GM18868 (cell line): ENCODE results near the gene GEMIN5.
"Not testable (repeated sequence)": the region's sequence is repeated elsewhere in the genome, so short reads cannot be mapped to it uniquely, and the experiment has no call there.

Experiments used
- ATAC-seq: cut with Tn5 transposase; IDR thresholded peaks from one replicate; pipeline ENCODE4 v1.9.1; 2021; ENCODE audit warnings: mild to moderate bottlenecking, moderate library complexity; ENCODE audit not compliant: unreplicated experiment

Gene GEMIN5

DNA sequence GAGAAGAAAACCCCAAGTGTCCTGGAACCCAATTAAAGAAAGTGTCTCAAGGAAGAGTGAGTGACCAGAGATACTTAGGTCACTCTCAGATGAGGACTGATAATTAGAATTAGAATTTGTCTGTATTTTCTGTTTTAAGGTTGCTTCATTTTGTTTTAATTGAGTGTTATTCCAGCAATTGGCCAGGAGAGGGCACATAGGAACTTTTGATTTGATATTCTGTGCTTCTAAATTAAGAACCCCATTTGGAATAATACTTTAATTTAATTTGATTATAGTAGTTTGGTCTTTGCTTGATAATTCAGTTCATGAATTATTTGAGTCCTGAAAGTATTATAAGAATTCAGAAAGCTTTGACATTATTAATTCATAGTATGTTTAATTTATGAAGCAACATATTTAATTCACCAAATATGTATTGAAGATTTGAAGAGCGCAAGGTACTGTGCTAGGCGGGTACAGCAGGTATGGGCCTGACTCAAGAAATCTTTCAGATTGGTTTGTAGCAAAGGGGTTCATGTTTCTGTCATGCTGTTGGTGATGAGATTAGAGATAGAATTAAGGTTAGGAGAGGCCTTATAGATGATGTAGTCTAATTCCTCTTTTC is 7.8 kb upstream of the GEMIN5 start:
- ATAC-seq: no peak

DNA sequence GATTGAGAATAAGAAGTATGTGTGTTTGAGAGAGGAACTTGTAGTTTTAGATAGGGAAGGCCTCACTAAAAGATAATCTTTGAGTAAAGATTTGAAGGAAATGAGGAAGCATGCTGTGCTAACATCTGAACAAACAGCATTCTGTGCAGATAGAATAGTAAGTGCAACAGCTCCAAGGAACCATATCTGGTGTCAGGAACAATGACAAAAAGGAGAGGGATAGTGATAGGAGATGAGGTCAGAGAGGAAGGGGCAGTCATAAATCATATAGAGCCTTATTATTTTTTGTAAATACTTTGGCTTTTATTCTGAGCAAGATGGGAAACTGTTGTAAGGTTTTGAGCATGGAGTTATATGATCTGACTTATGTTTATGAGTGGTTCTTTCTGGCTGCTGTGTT is 6.7 kb upstream of the GEMIN5 start:
- no peak for ATAC-seq

DNA sequence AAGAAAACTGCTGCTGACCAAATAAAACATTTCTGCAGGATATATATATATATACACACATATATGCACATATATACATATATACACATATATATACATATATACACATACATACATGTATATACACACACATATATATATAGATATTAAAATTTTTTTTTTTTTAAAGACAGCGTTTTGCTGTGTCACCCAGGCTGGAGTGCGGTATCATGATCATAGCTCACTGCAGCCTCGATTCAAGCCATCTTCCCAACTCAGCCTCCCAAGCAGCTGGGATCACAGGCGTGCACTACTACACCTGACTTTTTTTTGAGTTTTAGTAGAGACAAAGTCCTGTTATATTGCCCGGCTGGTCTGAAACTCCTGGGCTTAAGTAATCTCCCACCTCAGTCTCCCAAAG is 5.5 kb upstream of the GEMIN5 start:
- no peak for ATAC-seq

DNA sequence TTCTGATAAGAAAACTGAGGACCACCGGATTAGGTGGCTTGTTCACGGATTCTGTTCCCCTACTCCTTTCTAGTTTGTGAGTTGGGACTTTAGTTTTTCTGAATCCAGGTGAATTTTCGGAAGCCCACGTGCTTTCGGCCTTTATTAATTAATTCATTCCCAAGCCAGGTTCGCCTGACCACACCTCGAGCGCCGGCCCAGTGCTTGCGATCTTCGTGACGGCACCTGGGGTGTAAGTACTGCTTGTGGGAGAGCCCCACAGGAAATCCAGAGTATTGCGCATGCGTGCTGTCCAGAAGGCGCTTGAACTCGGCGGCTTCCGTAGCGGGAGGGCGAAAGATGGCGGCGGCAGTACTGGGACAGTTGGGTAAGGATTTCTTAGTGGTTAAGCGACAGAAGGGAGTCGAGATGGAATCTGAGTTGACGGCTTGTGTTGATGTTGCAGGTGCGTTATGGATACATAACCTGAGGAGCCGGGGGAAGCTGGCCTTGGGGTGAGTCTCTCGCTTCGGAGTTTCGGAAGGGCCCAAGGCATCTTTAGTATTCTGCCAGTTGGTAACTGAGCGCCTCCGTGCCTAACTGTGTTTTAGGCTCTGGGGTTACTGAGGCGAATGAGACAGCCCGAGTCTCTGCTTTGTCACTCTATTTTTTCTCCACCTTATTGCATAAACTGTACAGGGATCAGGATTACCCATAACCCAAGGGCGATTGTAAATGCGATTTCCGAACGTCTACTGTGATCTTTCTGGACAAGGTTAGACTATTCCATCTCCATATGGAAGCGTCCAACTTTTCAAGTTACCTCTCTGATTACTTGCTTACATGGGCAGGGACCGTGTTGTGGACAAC is 3.0 kb upstream of the GEMIN5 start, which contains the start of gene MRPL22:
MRPL22 (plus strand) TSS at position 302 of the 849 bp plus-strand sequence; CDS start at position 340, 38 bp downstream.
- ATAC-seq: peak; percentile 55

DNA sequence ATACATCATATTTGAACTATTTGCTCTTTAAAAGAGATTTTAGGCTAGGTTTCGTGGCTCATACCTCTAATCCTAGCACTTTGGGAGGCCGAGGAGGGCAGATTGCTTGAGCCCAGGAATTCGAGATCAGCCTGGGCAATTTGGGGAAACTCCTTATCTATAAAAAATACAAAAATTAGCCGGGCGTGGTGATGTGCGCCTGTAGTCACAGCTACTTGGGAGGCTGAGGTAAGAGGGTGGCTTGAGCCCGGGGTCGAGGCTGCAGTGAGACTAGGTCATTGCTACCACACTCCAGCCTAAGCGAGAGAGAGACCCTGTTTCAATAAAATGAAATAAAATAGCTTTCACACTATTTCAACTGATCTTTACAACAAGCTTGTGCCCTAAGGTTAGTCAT is 2.4 kb upstream of the GEMIN5 start:
- no peak for ATAC-seq

DNA sequence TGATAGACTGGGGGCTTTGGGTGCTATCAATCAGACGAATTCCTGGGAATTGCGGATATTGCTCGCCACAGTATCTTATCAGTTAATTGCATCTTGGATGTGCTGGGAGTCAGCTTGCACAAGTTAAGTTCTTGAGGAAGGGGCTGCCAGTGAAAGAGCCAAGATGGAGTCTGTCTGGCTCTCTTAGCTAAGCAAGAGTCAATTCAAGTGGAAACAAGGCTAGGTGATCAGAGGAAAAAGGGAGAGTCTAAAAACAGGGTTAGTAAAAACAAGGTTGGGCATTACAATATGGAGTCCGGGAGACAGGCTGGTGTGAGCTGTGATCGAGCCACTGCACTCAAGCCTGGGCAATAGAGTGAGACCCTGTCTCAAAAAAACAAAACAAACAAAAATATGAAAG is 1.4 kb upstream of the GEMIN5 start:
- not testable (repeated sequence) for ATAC-seq

DNA sequence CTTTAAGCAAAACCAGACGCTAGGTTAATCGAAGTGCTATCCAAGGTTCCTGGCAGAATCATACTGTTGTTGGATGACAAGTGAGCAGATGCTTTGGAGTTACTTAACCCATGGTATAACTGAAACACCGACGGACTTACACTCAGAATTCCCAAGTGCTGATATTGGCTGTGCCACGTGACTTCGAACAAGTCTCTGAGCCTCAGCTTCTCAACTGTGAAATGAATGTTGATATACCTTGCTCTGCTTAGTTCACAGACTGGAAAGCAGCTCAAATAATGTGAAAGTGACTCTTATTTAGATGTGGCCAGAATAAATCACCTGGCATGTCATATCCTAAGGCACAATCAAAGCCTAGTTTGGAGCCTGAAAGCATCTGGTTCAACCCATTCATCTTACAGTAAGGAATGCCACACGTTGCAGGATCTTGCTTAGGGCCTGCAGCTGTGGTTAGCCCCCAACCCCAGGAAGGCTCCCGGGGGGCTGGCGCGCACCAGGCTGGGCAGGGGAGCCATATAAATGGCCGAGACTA is 759 bp downstream of the GEMIN5 start:
- no peak for ATAC-seq

- no peak for ATAC-seq
Observed at GRCh38 chr5:154934881-154935280, 3.1 kb downstream of the GEMIN5 start.

- ATAC-seq: no peak
Observed at GRCh38 chr5:154933537-154933936, 4.5 kb downstream of the GEMIN5 start.

- no peak for ATAC-seq
Observed at GRCh38 chr5:154923441-154924430, 14.3 kb downstream of the GEMIN5 start.

DNA sequence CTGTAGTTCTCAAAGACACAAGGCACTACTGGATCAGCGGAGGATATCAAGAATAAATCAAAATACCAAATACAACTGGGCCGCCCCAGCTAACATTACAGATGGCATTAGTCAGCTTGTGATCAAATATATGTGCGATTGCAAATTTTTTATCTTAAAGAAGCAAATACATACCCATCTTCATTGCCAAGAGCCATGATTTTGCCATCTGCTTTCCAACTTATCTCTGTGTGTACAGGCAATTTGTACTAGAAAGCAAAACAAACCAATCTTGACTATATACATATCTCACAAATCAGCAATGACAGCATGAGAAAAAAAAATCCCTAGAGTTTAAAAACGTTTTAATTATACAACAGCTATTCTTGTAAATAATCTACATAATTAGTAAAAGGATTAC is 20.3 kb downstream of the GEMIN5 start:
- ATAC-seq: no peak

- no peak for ATAC-seq
Observed at GRCh38 chr5:154916874-154917273, 21.1 kb downstream of the GEMIN5 start.

GRCh38 chr5:154905601-154906000 is 32.4 kb downstream of the GEMIN5 start:
- not testable (repeated sequence) for ATAC-seq

- ATAC-seq: no peak
Observed at GRCh38 chr5:154901913-154902312, 36.1 kb downstream of the GEMIN5 start.

GRCh38 chr5:154901276-154901675 is 36.7 kb downstream of the GEMIN5 start:
- no peak for ATAC-seq

DNA sequence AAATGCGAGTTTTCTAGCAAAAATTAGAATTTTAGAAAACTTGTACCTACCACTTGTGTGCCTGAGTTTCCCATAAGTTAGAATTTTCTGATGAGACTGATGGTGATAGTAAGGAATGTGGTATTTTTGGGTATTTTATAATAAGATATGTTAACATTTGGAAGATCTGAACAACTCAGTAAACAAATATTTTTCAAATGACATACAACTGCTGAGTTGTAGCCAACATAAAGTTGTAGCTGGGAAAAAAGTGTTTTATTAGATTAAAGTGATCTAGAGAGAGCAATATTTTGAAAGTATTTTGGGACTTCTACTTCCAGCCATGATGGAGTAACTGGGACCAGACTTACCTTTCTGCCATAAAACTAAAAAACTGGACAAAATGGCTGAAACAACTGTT is 37.9 kb downstream of the GEMIN5 start:
- ATAC-seq: no peak

GRCh38 chr5:154899151-154899816 is 38.7 kb downstream of the GEMIN5 start:
- ATAC-seq: no peak

- no peak for ATAC-seq
Observed at GRCh38 chr5:154898210-154898609, 39.8 kb downstream of the GEMIN5 start.

DNA sequence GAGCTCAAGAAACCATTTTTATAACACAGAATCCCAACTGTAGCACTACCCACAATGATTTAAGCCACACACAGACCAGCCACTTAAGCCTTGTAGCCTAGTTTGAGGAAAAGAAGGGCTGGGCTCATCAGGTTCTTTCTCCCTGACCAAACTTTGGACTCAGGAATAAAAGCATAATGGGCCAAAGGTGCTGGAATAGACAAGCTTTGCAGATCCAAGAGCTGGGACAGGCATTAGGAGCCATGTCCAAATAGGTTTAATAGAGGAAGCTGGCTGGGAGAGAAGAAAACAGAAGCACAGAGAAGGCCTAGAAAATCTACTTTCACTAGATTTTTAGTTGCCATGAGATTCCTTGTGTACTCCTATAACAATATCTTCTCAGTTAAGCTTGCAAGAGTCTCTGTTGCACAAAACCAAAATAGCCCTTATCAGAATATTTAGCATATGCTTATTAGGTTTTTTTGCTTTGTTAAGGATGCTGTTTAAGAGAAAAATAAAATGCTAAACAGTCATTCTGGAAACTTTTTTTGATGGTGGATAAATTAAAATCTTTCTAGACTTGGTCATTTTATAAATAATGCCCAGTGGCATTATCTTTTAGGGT is 41.3 kb downstream of the GEMIN5 start:
- no peak for ATAC-seq
